AG10803 (cell line): ENCODE measurements around the gene ST3GAL6.

Experiments
- DNase-seq: peaks from one replicate; pipeline ENCODE4 v3.0.0; 2010; ENCODE audit warnings: low read depth
- H3K4me3 ChIP-seq: 2 replicates; pipeline ENCODE4 v1.5.1; 2011; ENCODE audit warnings: mild to moderate bottlenecking, low read length, control low read depth
- TF ChIP-seq, protein P1 (sequence below): conservative IDR thresholded peaks from 2 replicates; pipeline ENCODE4 v1.5.1; 2011; ENCODE audit warnings: mild to moderate bottlenecking, low read length, control low read depth, inconsistent platforms

ST3GAL6 gene

GRCh38 chr3:98764472-98764884, 1.3 kb downstream of the ST3GAL6 start:
- no peak overlapping the region for H3K4me3 ChIP-seq
- TF ChIP-seq, protein P1, sequence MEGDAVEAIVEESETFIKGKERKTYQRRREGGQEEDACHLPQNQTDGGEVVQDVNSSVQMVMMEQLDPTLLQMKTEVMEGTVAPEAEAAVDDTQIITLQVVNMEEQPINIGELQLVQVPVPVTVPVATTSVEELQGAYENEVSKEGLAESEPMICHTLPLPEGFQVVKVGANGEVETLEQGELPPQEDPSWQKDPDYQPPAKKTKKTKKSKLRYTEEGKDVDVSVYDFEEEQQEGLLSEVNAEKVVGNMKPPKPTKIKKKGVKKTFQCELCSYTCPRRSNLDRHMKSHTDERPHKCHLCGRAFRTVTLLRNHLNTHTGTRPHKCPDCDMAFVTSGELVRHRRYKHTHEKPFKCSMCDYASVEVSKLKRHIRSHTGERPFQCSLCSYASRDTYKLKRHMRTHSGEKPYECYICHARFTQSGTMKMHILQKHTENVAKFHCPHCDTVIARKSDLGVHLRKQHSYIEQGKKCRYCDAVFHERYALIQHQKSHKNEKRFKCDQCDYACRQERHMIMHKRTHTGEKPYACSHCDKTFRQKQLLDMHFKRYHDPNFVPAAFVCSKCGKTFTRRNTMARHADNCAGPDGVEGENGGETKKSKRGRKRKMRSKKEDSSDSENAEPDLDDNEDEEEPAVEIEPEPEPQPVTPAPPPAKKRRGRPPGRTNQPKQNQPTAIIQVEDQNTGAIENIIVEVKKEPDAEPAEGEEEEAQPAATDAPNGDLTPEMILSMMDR, result no peak
- no peak for DNase-seq

DNA sequence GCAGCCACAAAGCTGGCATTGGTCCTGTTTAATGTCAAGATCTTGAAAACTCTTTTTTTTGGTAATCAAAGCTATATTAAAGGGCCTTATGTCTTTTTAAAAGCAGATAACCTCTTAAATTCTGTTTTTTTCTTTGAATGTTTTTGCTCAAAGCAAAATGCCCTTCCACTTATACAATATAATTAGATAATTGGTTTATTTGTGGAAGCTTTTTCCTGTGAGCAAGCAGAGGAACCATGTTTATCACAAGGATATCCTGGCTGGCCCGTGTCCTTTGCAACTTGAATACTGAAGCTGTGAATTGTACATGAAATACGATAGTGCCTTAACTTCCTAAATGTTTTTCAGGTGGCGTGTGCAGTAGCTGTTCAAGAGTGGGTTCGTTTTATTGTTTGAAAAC, 2.6 kb downstream of the ST3GAL6 start:
- no peak for DNase-seq
- TF ChIP-seq, protein P1, result no peak
- no peak overlapping the region for H3K4me3 ChIP-seq

- DNase-seq, result no peak
- H3K4me3 ChIP-seq, result no peak overlapping the region
- TF ChIP-seq, protein P1, result no peak
Observed at GRCh38 chr3:98766924-98767323, 3.8 kb downstream of the ST3GAL6 start.

DNA sequence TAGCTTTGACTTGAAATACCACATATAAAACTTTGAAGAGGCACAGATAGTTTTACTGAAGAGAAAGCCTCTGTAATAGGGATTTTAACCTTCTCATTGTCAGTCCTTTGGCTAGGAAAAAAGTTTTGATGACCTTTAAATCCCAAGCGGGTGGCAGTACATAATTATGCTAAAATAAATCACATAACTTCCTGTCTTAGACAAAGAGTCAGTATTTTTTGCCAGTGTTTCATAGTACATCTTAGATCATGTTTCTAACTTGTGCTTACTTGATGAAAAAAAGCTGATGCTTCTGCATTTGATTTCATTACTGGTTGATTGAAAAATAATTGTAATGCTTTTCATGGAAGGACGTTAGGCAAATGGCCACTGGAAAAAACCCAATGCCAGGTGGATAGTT, 5.8 kb downstream of the ST3GAL6 start:
- DNase-seq, result no peak
- H3K4me3 ChIP-seq, result no peak overlapping the region
- TF ChIP-seq, protein P1, result no peak

DNA sequence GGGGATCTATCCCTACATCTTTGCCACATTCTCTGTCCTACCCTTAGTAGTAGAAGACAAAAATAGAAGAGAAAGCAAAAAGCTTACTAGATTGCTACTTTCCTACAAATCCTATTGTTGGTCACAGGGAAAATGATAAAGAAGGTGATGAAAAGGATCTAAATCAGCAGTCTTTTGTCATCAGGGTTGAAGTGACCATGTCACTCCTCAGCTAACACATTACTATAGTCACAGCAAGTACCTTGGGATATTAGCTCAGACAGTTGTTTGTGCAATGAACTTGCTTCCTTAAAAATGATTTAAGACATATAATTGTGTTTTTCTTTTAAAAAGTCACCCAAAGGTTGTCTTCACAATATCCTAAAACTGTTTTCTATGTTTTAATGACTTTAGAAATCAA, 6.3 kb downstream of the ST3GAL6 start:
- DNase-seq, result no peak
- TF ChIP-seq, protein P1, result no peak
- H3K4me3 ChIP-seq, result no peak overlapping the region

DNA sequence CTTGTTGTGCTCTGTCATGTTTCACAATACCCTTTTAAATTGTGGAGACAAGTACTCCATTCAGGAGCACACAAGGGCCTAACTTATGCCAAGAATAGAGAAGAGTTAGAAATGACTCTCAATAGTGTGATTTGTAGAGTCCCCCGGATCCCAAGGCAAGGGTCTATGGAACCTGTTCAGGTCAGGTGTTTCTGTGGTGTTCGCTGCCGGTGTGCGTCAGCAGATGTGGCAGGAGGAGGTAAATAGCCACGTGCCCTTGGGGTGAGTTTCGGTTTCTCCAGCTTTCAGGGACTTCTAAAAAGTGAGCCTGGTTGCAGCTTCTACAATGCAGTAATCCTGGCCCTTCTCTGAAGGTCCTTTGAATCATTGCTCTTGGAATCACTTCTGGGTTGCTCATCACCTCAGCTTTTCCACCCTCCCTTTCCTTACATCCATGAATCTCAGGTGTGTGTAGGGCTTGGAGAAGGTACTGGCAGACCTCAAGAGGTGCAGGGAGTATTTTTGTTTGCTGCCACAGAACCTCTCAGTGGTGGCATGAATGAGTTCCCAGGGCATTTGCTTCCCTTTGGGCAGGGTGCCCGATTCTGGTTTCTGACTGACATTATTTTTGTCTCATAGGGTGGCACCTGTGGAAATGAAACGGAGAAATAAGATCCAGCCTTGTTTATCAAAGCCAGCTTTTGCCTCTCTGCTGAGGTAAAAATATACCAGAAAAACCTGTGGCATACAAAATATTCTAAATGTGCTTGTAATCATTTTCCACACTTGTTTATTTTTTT, 7.3 kb downstream of the ST3GAL6 start:
- H3K4me3 ChIP-seq, result no peak overlapping the region
- no peak for DNase-seq
- TF ChIP-seq, protein P1, result no peak

DNA sequence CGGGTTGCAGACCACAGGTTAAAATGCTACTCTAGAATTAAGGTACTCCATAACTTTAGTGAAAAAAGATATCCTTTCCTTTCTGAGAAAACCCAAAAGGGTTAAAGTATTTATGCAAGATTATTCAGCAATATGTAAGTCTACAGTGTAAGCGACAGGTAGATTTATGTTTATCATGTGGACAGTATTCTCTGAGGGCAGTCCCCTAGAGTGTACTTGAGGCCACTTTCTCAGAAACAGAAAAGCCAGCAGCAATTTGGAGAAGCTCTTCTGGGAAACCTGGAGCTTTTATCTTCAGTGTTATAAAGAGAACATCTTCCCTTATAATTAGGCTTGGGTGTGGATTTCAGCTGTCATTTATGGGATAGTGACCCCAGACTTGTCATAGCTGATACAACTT, 8.9 kb downstream of the ST3GAL6 start:
- DNase-seq, result no peak
- TF ChIP-seq, protein P1, result no peak
- H3K4me3 ChIP-seq, result no peak overlapping the region
